HL-60 (cell line): ENCODE data around the gene WNT6.

Experiments used
- SPI1 ChIP-seq: IDR thresholded peaks from 2 replicates; pipeline ENCODE4 v1.6.1; 2012; ENCODE audit warnings: low read depth, mild to moderate bottlenecking, borderline replicate concordance
- TF ChIP-seq, protein P1 (sequence below): IDR thresholded peaks from one replicate; pipeline ENCODE4 v1.5.1; 2011; ENCODE audit warnings: low read length, control low read depth, inconsistent platforms; ENCODE audit not compliant: insufficient read depth

DNA sequence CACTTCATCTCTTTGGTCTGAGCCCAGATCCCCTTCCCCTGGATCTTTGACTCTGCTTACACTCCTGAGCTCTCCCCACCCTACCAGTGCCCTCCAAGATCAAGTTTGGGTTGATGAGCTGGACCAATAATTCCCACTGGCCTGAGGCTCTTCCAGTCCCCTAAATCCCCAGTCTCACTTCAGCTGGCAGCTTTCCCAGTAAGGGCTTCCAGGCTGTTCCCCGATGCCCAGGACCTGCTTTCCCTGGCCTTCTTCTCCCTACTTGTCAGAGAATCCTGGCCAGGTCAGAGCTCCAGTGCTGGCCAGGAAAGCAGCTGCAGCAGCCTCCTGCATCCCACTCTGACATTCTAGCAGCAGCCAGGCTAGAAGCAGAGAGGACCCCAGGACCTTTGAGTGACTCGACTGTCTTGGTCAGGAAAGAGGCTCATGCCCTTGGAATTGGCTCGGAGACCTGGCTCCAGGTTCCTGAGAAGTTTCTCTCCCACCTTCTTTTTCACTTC lies 3.5 kb downstream of the WNT6 start:
- TF ChIP-seq, protein P1, sequence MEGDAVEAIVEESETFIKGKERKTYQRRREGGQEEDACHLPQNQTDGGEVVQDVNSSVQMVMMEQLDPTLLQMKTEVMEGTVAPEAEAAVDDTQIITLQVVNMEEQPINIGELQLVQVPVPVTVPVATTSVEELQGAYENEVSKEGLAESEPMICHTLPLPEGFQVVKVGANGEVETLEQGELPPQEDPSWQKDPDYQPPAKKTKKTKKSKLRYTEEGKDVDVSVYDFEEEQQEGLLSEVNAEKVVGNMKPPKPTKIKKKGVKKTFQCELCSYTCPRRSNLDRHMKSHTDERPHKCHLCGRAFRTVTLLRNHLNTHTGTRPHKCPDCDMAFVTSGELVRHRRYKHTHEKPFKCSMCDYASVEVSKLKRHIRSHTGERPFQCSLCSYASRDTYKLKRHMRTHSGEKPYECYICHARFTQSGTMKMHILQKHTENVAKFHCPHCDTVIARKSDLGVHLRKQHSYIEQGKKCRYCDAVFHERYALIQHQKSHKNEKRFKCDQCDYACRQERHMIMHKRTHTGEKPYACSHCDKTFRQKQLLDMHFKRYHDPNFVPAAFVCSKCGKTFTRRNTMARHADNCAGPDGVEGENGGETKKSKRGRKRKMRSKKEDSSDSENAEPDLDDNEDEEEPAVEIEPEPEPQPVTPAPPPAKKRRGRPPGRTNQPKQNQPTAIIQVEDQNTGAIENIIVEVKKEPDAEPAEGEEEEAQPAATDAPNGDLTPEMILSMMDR, result no peak
- no peak for TF ChIP-seq SPI1
